Right hindlimb (tissue), 1 donor: ENCODE results near the gene KIF5C.
A peak's percentile ranks its signal among the peaks of the same experiment; 100 is the strongest.
"Not testable (repeated sequence)": the region's sequence is repeated elsewhere in the genome, so short reads cannot be mapped to it uniquely, and the experiment has no call there.

ENCODE experiments used
- DNase-seq: peaks from one replicate; pipeline ENCODE4 v3.0.0-alpha.2; 2018

Gene KIF5C

DNA sequence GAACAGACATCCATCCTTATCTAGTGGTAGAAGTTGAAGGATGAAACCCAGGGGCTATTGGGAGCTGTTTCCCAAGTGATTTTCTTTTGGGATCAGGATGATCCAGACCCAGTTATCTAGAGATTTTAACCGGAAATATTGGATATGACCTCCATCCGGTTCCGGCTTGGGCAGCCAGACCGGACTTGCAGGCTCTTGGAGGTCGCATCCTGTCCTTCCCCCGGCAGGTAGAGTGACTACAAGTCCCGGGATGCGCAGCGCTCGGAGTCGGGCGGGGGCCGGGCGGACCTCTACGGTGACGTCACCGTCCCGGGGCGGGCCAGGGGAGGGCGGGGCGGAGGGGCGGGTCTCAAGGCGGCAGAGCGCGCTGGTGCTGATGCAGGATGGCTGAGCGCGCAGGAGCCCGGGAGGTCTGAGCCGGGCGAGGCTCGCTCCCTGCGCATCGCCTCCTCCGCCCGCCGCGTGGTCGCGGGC is at the start of gene KIF5C:
Gene KIF5C, plus strand, starts transcription at position 360 of the 474 bp plus-strand sequence. CDS start 391 bp downstream, outside the sequence.
- DNase-seq, result peak; percentile 88

DNA sequence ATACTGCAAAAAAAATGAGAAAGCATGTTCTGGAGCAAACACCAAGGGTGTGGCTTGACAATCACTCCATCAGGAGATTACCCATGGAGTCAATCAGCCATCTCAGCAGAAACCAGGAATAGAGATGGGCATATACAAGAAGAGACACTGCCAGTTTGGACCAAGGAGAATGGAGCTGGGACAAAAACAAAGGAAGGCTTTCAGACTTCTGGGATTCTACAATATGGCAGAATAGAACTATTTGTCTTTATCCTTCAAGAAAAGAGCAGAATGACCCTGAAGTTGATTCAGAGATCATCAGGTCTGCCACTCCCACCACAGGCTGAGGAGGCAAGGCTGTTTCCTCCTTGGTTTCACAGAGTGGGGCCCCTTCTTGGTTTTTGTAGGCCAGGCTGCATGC is 48.2 kb upstream of the KIF5C start:
- no peak for DNase-seq

DNA sequence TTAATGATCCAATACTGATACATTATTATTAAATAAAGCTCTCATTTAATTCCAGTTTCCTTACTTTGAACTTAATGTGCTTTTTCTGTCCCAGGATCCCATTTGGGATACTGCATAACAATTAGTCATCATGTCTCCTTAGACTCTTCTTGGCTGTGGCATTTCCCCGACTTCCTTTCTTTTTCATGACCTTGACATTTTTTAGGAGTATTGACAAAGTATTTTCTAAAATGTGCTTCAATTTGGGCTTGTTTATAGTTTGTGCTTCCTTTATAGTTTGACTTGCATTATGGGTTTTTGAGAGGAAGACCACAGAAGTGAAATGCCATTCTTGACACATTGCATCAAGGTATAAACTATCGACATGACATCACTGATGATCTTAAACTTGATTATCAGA is 46.1 kb upstream of the KIF5C start:
- DNase-seq, result no peak

DNA sequence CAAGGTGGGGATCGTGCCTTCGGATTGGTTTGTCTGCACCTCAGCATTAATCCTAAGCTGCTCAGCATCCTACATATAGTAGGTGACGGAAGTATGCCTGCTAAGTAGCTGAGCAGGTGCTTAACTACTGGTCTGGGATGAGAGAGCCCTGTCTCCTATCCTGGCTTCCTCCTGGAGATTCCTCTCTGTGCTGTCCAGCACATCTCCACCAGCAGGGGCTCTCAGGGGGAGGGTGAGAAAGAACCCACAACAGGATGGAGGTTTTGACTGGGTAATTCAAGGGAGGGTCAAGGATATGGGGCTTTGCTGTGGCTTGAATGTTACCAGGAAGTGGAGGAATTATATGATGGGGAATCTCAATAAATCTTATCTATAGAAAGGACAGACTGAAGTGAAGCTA is 45.4 kb upstream of the KIF5C start:
- DNase-seq, result no peak

DNA sequence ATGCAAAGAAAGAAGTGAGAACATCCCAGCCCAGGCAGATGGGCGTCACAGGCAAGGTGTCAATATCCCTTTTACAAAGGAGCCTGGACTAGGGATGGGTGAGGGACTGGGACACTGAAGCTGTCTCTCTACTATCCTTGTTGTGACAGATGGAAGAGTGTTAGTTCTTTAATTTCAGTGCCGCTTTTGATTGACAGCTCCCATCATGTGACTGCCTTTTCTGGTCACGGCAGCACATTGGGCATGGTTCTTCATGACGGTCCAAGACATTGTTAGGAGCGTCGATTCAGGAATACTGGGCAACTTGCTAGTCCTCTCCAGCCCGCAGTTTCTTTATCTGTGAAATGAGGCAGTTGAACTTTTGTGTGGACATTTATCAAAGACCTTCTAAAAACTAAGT is 42.4 kb upstream of the KIF5C start:
- no peak for DNase-seq

DNA sequence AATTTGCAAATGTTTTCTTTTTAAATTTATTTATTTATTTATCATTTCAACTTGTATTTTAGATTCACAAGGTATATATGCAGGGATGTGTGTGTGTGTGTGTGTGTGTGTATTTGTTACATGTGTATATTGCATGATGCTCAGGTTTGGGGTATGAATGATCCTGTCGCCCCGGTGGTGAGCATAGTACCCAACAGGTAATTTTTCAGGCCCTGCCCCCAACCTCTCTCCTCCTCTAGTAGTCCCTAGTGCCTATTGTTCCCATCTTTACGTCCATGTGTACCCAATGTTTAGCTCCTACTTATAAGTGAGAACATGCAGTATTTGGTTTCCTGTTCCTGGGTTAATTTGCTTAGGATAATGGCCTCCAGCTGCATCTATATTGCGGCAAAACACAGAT is 33.0 kb upstream of the KIF5C start:
- DNase-seq, result no peak

DNA sequence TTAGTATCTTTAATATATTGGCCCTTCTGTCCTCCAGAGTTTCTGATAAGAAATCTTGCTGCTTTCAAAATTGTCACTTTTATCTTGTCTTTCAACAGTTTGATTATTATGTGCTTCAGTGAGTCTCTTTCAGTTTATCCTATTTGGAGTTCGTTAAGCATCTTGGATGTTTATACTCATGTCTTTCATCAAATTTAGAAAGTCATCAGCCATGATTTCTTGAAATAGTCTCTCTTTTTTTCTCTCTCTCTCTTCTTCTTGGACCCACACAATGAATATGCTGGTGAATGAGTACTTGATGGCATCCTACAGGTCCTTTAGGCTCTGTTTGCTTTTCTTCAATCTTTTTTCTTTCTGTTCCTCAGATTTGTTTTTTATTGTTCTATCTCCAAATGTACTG is 26.9 kb upstream of the KIF5C start:
- no peak for DNase-seq

DNA sequence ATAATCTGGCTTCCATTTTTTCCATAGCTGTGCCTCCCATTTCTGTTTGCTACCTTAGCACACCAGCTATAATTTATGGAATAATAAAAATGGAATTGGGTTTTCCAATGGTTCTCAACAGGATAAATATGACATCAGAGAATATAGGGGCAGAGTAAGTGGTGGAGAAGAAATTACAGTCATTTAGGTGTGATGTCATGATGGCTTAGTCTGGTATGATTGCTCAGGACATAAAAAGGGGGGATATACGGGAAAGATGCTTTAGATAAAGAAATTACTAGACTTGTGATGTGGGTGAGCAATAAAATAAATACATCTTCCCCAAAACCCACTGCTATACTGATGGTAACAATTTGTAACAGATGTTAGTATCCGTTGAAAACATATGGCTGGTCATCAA is 21.6 kb upstream of the KIF5C start:
- no peak for DNase-seq

DNA sequence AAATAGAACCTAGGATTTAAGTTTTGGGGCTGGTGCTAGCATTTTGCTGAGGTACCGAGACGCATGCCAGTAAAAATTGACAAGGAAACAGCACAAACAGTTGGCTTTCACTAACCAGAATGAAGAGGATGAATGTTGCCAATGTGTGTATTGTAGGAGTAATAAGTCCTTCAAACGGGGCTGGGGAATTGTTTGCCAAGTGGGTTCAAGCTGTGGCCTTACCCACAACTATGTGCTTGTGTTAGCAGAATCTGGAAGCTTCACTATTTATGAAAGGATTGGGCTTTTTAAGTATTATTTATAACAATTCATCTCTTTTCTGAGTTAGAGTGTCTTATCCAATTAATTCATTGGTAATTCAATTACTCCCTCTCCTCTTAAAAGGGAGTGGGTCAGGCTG is 15.0 kb upstream of the KIF5C start:
- no peak for DNase-seq

DNA sequence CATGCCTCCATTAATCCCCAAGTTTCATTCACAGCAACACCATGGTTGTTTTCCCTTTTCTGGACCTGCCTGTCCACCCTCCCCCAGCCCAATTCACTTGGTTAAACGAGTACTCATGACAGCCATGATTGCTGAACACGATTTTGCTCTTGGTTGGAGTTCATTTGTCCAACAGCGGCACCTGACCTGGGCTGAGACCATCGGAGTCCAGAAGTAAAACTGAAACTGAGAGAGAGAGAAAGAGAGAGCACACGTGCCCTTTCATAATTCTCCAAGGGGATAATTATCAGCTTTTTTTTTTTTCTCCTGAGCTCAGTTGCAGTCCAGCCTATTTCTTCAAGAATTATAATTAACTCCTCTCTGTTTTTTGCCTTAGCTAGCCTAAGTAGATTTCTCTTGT is 13.7 kb upstream of the KIF5C start:
- DNase-seq, result no peak

DNA sequence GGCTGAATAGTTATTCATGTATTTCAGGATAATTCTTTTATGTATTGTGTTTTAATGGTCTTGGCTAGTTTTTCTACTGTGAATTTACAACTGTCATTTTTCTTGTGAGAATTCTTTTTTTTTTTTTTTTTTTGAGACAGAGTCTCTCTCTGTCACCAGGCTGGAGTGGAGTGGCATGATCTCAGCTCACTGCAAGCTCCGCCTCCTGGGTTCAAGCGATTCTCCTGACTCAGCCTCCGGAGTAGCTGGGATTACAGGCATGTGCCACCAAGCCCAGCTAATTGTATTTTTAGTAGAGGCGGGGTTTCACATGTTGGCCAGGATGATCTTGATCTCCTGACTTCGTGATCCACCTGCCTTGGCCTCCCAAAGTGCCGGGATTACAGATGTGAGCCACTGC is 12.5 kb upstream of the KIF5C start:
- not testable (repeated sequence) for DNase-seq

DNA sequence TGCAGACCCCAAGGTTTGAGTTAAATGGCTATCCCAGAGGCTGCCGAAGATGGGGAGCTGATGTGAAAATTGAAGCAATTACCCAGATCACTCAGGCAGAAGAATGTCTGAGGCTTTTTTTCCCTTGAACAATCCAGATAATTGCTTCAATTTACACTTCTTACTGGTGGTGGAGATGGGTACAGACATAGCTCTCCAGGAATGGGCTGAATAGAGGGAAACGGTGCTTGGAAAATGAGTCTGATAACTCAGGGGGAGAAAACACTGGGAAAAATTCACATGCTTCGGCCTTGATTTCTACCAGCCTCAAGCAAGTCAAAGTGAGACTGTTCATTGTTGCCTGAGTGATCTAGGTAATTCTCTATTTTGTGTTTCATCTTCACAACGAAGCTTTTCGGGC is 9.5 kb upstream of the KIF5C start:
- no peak for DNase-seq

DNA sequence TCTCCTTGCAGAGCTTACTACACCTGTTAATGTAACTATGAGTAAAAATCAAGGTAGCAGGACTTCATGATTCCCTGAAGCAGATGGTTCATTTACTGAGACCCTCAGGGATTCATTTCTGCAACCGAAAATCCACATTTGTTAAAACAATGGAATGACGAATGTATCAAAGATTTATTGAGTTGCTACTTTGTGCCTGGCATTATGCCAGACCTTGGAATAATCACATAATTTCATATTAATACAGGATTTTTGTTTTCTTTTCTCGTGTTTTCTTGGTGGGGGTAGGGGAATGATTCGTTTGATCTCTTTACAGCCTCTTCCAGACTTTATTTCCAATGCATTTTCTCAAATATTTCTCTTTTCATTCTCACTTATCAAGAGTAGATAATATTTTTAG is 8.9 kb upstream of the KIF5C start:
- DNase-seq, result no peak

DNA sequence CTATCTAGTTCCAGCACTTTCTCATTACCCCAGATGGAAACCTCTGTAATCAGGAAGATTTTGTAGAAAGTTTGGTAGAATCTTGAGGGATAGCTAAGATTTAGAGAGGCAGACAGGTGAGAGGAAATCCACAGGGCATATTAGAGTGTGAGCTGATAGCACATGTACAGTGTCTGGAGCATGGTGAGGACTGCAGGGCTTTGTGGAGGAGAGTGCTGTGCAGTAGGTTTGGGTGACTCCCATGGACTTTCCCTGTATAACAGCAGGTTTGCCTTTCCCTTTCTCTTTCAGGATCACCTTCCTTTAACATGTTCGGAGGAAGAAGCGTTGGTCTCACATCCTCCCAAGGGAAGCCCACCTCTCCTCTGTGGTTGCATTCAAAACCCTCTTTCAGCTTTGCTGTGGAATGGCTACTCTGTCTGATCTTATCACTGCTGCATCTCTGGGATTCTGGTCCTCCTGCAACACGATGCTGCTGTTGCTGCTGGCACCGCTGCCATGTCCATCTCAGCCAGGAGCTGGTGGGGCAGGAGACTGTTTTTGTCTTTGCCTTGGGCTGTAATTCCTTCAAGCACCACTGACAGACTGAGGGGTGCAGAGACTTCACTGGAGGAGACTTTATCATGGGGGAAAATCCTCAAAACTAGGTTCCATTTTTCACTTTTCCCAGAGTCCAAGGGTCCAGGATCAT is 7.8 kb upstream of the KIF5C start:
- no peak for DNase-seq

DNA sequence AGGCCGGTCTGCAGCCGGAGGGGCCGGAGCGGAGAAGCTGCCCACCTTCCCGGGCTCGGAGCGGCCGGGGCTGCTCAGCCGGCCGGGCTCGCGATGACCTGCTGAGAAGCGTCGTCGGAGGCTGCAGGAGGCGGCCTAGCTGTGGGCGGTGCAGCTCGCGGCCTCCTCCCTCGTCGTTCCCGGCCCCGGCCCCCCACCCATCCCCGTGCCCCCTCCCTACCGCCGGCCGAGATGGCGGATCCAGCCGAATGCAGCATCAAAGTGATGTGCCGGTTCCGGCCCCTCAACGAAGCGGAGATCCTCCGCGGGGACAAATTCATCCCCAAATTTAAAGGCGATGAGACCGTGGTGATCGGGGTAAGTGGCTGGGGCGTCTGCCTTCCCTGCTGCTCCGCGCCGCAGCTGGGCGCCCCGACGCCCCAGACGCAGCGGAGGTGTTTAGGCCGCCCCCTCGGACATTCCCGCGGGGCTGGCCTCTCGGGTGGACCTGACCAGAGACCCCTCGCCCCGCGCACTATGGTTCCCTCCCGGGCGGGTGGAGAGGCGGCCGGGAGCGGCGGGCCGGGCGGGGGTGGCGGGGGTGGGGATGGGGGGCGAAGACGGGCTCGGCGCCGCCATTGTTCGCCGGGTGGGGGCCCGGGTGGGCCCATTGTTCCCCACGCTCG is 492 bp downstream of the KIF5C start:
- no peak for DNase-seq

DNA sequence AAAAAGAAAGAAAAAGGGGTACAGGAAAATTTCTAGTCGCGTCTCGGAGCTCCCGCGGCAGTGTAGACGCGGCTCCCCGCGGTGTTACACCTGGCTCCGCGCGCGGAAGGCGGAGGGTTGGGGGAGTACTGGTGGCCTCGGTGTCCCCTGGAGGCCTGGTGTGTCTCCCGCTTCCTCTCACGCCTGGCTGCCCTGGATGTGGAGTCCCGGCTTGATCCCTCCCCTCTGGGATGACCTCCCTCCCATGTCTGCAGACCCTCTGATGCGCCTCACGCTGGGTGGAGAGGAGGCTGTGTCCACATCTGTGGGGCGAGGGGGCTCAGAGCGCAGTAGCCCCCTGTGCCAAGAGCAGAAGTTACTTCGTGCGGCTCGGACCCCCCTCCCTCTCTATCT is 1.2 kb downstream of the KIF5C start:
- DNase-seq, result no peak

DNA sequence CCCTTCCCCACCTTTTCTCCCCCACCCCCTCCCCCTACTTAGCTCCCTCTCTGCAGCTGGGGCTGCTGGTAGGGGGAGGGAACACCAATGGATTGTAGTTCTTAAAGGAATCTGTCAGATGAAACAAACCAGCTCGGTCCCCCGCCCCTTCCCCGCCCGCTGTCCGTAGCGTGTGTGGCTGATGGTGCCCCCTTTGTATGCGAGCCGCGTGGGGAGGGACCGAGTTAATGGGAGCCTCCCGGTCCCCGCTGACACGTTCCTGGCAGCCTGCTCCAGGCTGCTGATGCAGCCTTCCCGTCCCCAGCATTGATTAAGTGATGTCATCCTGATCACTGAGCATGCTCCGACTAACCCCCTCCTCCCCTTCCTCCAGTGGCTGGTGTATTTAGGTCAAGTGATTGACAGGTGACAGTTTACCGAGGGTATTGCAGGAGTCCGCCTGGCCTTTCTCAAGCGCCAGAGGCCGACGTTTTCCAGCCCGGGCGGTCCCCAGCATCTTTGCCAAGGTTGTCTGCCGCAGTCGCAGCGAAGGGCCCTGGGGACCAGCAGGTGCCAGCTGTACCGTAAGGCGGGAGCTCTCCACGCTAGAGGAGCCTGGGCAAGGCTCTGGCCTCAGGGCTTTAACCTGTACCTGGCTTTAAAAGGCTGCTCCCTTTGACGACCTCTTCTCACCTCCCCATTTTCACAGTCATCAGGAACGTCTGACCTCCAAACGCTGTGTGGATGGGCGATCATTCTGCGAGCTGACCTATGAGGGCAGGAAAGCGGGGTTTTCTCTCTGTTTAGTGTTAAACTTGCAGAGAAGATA is 1.8 kb downstream of the KIF5C start:
- DNase-seq, result peak; percentile 39

DNA sequence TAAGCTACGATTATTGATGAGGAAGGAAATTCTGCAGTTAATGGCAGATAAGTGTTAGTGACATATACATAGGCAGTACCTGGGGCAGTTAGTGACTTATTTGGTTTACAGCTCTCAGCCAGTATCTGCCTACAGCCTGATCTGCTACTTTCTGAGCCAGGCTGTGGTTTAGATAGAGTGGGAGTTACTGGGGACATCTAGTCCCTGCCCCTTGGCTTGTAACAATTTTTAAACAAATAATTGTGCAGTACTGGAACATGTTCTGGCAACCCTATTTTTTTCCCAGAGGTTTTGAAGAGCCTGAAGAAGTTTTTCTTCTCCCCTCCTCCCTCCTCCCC is 2.3 kb downstream of the KIF5C start:
- DNase-seq, result no peak

DNA sequence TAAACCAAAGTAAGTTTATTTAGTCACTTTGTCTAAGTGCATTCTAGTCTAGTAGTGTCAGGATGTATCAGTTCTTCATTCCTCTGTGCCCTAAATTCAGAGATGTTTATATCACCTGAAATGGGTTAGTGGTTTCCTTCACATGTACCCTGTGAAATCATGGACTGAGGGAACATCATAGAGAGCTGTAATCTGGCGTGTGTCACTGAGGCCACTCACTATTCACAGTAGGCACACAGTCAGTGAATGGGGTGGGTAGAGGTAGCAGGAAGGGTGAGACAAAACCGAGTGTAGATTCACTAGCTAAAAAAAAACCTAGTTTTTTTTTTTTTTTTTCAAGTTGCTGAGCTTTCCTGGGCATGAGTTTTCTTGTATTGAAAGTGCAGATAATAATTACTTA is 5.6 kb downstream of the KIF5C start:
- DNase-seq, result no peak

DNA sequence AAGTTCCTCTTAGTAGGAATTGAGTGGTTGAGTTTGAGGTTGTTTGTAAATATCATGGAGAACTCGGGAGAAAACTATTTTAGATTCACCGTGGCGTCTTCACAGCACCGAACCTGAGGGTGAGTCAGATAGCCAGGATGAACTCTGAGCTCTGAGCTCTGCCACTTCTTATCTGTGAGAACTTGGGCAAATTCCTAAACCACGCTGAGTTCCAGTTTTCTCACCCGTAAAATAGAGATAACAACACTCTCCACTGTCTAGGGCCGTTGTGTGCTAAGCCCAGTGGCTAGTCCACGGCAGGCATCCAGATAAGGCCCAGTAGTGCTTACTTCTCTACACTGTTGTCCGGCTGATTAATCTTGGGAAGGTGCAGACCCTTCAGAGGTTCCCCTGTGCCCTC is 7.0 kb downstream of the KIF5C start:
- DNase-seq, result no peak

DNA sequence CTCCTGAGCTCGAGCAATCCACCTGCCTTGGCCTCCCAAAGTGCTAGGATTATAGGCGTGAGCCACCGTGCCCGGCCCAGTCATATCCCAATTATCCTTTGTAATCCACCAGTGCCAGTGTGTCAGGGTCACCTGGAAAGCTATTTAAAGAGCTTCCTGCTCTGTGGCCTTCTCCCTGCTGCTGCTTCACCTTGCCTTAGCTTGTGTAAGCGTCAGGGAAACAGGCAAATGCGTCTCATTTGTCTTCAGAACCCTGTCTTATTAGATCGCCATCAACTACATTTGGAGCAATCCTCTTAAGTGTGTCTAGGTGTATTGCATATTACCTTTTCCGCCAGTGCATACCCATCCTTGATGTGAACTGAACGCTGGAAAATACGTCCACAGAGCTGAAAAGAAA is 10.2 kb downstream of the KIF5C start:
- DNase-seq, result no peak

DNA sequence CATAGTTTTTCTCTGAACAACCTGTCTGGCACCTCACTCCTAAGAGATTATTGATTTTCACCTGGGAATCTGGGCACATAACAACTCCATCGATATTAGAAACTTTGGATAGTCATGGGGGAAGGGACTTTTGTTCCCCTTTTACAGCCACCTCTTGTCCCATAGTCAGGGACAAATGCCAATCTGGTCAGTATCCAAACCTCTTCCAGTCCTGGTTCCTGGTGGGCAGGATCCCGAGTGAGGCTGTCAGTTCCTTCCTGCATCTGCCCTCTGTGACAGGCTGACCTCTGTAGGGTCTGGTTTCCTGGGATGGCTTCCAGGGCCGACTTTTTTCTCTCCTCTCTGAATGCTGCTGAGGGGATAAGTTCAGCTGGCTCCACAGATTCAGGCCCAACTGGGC is 11.0 kb downstream of the KIF5C start:
- no peak for DNase-seq

DNA sequence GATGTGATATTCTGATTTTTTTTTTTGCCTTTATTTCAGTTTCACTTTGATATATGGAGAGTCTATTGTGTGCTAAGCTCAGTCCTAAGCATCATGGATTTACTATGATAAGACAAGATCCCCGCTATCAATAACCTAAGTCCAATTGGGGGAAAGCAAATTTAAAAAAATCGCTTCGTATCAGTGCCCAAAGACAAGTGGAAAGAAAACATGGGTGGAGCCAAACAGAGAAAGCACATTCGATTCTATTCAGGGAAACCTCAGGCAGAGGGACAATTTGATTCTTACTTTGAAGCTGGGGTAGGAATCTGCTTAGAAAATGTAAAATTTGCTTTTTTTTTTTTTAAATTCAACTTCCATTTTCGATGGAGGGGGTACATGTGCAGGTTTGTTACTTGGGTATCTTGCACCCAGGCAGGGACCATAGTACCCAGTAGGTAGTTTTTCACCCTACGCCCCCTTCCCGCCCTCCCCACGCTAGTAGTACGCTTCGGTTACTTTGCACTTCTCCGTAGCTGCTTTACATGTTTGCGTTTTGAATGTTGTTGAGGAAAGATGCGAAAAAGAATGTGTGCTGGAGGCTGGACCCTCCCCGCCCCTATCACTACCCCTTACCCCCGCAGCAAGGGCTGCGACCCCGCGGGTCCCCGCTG is 12.4 kb downstream of the KIF5C start:
- DNase-seq, result no peak
